Measurements from ENCODE around the gene NHS.

GRCh38 chrX:17417372-17417771, 42.4 kb downstream of the NHS start:
- TF ChIP-seq CTCF (IDR thresholded peaks at IDR 0.05), result no peak
- no peak for TF ChIP-seq POLR2A (IDR thresholded peaks at IDR 0.05)
